CD4-positive, alpha-beta T cell treated with Interleukin-15 for 1 hour (primary cell): Measurements from ENCODE around the gene ESPNL.

Experiments used
- DNase-seq: peaks from one replicate; pipeline ENCODE4 v3.0.0-alpha.2; 2020

The ESPNL gene

DNA sequence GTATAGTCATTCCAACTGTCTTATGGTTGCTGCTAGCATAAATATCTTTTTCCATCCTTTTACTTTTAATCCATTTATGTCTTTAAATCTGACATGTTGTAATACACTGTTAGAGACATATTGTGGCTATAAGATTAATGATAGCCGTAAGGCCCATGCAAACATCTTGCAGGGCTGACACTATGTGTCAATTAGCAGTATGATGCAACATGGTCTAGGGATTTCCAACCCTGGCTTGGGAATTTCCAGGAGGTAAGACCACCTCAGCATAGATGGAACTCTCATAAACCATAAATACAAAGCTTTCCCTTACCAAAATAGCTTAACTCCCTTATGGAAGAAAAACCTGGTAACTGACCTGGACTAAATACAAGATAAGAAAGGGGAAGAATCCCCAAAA lies 22.8 kb upstream of the ESPNL start:
- DNase-seq, result no peak

DNA sequence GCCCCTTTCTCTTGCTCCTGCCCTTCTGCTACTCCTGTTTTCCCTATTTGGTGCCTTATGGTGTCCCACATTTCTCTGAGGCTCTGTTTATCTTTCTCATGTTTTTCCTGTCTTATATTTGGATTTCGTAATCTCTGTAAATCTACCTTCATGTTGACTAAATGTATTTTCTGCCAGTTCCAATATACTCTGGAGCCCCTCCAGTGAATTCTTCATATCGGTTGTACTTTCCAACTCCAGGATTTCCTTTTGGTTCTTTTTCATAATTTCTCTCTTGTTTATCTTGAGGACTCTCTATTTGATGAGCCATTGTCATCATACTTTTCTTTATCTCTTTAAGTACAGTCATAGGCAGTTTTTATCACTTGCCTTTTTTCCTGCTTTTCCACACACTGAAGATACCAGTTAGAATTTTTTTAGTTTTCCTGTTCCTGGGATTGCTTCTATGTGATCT lies 20.2 kb upstream of the ESPNL start:
- no peak for DNase-seq

DNA sequence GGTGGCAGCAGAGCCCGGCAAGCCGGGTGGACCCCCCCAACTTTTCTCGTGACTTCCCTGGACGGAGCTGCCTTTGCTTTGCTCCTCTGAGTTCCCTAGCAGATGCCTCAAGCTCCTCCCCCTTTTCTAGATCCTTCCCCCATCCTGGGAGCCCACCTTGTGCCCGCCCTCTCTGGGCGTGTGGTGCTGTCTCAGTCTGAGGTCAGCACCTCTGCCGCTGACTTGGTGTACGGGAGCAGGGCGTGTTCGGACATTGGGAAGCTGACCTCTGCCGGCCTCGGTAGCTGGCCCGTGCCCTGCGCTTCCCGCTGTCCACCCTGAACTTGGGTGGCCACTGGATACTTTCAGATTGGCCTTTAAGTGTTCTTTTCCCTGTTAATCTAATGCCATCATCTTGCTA lies 19.6 kb upstream of the ESPNL start:
- DNase-seq, result no peak

DNA sequence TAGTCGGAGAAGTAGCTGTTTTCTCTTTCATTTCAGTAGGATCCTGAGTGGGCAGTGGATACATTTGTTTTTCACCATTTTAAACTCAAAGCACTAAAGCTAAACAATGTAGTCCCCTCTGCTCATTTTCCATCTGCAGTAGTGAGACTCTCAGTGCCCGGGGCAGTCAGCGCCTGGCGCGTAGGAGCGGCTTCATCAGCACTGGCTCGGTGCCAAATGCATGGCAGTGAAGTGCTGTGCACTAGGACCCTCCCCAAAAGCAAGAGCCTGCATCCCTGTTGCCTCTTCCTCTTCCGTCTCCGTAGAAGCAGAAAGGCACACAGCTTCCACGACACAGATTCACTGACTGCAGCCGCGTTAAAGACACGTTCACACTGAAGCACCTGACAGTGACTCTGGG lies 19.0 kb upstream of the ESPNL start:
- DNase-seq, result no peak

DNA sequence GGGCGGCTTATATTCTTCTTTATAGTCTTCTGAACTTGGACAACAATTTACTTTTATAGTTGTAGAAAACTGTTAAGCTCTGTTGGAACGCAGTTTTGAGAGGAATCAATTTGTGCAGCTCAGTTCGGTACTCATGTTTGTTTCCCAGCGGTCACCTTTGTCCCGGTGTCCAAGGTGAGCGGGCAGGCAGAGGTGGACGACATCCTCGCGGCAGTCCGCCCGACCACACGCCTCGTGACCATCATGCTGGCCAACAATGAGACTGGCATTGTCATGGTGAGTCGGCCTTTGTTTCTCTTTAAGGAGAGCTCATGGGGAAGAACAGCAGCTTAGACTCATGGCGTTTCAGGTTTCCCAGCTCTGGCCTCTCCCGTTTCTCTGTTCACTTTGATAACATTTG lies 18.6 kb upstream of the ESPNL start:
- DNase-seq, result no peak

DNA sequence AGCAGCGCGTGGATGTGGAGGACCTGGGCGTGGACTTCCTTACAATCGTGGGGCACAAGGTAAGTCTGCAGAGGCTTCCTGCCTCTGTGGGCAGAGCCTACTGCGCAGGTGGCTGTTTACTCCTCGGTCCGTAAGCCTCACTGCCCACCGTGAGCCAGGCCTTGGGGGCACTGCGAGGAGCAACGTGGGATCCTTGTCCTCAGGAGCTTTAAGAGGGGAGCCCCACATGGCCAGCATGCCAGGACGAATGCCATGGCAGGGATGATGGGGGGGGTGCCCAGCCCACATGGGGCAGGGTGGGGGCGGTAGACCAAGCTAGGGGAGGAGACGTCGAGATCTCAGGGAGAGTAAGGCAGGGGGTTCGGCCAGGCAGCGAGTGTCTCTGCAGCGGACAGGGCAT lies 18.0 kb upstream of the ESPNL start:
- DNase-seq, result no peak

DNA sequence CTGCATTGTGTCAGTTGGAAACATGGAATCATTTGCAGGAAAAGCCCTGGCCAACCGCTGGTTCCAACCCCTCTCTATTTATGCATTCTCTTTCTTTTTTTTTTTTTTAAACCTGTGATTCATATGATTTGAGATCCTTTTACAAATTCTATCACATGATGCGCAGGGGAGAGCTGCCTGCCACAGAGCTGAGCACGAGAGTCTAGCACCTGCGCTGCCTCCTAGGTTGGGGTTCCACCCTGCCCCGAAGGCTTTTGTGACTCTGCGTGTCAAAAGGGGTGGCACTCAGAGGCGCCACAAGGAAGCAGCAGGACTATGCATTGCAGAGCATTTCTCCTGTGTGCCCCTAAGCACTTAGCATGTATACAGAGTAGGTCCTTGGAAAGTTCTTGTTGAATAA lies 17.3 kb upstream of the ESPNL start:
- no peak for DNase-seq

DNA sequence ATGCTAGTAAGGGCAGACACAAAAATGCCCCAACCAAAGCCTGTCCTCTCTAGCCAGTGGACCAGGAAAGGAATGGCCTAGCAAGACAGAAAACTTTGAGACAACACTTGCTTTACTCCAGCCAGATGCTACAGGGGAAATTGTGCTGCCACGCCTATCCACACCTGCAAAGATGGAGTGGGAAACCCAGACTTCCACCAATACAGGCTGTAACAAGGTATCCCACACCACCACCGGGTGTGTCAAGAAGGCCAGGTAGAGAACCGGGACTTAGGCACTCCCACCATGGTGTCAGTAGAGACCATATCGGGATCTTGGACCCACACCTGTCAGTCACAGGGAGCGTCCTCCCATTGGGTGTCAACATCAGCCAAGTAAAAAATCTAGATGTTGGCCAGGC lies 16.2 kb upstream of the ESPNL start:
- no peak for DNase-seq

DNA sequence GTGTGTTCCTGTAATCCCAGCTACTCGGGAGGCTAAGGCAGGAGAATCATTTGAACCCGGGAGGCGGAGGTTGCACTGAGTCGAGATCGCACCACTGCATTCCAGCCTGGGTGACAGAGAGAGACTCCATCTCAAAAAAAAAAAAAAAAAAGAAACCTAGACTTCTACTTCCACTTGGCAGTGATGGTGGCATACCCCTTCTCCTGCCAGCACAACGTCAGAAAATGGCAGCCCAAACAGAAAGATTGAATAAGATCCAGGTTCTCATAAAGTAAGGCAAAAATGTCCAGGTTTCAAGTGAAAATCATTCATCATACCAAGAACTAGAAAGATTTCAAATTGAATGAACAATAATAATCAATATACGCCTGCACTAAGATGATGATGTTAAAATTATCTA lies 15.4 kb upstream of the ESPNL start:
- no peak for DNase-seq

DNA sequence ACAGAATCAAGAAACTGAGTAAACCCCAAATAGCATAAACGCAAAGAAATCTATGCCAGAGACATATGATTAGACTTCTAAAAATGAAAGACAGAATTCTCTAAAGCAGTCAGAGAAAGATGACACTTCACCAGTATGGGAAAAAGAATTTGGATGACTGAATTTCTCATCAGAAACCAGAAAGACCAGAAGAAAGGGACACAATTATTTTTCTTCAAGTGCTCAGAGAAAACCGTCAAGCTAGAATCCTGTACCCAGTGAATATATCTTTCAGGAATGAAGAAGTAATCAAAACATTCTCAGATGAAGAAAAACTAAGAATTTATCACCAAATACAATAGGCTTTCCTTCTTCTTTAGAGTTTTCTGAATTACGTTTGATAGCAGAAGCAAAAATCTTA lies 14.2 kb upstream of the ESPNL start:
- no peak for DNase-seq

DNA sequence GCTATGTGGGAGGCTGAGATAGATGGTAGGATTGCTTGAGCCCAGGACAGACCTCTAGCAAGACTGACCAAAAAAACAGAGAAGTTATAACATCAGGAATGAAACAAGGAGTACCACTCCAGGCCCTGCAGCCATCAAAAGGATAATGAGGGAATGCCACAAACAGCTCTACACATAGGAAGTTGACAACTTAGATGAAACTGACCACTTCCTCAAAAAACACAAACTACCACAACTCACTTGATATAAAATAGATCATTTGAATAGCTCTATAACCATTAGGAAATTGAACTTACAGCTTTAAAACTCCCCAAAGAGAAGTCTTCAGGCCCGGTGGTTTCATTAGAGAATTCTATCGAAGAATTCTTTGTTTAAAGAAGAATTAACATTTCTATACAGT lies 12.9 kb upstream of the ESPNL start:
- DNase-seq, result no peak

DNA sequence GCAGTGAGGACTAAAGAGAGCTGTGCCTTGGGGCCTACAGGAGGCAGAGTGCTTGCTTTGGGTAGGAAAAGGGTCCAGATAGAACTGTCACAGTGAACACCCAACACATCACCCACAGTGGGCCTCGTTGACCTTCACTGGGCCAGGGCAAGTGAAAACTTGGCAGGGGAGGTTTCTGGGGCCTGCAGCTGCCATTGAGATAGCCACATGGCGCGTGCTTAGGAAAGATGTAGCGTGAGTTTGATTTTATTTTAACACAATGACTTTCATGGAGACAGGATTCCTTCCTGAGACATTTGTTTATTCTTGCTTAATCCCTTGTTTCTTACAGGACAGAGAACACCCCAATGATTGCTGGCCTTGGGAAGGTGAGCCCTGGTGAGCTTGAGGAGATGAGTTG lies 9.3 kb upstream of the ESPNL start:
- no peak for DNase-seq

DNA sequence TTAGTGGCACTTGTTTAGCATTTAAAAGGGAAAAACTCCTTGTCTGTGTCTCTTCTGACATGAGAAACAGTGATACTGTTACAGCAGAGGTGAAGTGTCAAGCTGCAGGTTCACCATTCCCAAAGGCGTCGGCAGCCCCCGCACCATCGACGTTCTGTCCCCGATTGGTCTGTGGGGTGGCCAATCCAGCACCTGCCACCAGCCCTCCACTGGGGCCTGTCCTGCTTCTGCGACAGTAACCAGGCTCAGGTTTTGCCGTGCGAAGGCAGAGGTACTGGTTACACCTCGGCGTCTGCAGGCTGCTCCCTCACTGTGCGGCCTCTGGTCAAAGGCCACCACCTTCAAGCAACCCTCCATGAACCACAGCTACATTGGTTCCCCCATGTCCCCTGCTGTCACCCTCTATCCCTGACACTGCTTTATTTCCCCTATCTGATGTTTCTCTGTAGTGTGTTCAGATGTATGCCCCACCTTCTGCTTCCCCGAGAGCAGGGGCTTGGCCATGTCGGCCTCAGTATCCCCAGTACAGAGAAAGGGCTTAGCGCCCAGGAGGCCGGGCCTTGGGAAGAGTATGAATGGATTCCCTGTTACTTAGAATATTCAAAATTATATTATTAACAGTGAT lies 8.6 kb upstream of the ESPNL start:
- no peak for DNase-seq

DNA sequence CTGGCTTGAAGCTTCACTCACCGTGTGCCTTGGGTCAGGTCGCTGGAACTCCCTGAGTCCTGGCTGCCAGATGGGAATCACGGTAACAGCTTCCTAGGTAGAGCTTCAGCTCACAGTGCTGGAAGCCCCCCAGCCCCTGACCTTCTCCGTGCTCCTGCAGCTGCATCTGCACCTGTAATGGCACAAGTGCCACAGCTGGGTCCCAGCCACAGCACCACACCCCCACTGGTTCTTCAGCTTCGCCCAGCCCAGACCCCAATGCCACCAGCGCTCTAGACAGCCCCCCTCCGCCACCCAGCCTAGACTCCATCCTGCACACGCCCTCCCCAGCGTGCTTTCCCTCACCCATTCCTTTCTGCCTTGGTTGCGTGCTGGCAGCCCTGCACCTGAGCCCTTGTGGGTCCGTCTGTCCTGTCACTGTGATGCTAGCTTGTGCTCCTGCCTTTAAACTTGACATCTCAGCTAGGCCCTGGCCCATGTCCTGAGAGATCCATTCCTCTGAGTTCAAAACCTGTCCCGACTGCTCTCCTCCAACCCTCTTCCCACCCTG lies 7.6 kb upstream of the ESPNL start:
- DNase-seq, result no peak

DNA sequence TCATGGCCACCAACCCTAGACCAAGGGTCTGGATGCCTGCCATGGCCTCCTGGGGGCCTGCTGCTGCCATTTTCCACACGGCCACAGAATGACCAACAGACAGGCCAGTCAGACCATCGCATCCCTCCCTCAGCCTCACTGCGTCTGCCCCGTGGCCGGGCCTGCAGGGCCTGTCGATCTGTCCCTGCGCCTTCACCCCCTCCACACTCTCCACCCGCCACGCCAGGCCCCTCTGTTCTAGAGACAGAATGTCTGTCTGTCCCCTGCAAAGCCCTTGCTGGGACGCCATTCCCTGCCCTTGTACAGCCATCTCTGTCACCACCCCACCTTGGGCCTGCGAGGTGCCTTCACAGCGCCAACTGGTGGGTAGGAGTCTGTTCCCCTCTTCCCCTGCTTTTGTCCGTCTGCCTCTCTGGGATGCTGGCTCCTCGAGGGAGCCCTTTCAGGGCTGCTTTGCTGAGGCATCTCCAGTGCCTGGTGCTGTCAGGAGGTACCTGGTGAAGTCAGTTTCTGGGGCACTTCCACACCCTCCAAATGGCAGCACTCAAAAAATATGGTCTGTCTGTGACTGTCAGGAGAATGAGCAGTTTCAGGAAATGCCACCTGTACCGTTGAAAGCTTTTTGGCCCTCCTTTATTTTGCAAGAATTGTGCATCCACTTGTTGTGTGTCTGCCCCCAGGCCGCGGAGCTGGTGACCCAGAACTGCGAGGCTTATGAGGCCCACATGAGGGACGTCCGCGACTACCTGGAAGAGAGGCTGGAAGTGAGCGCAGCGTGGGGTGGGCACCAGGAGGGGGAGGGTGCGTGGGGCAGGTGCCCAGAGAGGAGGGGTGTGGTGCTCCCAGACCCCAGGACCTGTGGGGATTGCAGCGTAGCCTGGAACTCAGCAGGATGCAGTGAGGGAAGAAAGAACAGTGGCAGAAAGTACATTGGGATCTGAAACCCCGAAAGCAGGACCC lies 6.7 kb upstream of the ESPNL start:
- no peak for DNase-seq

DNA sequence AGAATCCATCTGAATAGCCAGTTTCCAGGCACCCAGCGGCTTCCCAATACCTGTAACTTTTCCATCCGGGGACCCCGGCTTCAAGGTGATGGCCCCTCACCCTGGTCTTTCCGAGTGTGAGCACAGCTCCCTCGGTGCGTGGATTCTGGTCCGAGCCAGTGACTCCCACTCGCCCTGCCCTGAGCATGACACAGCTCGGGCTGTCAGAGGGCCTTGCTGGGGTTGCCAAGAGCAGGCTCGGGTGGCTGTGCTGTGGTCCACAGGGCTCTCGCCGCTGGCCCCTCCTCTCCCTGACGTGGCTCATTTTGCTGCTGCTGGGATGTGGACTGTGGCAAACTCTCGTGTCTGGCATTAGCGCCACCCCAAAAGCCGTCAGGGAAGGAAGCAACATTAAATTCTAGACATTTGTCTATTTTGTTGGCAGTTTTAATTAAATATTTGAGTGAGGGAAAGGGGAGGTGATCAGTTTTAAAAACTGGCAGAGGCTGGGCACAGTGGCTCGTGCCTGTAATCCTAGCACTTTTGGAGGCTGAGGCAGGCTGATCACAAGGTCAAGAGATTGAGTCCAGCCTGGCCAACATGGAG lies 5.6 kb upstream of the ESPNL start:
- no peak for DNase-seq

DNA sequence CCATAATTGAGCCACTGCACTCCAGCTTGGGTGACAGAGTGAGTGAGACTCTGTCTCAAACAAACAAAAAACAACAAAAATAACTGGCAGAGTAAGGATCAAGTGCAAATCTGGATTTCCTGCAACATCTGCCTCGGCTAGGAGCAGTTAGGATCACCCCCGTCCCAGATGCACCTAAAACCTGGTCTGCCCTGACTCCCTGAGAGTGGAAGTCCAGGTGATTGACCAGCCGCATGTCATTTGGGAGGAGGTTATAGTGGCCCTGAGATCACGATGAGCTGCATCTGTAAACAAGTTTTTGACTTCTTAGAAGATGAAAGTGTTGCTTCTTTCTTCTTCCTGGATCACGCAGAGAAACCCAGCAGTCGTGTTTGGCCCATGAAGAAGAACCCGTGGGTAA lies 5.0 kb upstream of the ESPNL start:
- no peak for DNase-seq

DNA sequence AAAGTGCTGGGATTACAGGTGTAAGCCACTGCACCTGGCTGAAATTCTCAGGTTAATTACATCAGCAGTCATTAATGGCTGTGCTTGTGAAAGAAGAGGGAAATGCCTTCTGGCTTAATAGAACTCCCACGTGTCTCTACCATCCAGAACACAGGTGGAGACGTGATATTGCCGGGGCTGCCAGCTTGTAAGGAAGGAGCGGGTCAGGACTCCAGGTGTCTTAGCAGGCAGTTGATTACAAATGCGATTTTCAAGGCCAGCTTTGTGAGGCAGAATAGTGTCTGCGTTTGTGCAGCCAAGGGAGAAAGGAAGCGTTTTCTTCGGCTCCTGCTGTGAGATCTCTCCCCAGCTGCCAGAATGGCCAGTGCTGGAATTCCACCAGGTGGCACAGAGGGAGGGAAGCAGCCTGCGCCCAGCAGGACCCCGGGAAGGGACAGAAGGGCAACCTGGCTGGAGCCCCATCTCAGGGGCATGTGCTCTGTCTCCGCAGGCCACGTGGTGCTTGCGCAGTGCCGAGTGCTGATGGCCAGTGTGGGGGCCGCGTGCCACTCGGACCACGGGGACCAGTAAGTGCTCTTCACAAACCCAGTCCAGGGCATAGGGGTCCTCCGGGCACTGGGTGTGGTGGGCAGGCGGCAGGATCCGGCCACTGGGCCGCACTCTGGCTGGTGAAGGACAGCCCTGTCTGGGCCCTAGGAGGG lies 3.7 kb upstream of the ESPNL start:
- DNase-seq, result no peak

DNA sequence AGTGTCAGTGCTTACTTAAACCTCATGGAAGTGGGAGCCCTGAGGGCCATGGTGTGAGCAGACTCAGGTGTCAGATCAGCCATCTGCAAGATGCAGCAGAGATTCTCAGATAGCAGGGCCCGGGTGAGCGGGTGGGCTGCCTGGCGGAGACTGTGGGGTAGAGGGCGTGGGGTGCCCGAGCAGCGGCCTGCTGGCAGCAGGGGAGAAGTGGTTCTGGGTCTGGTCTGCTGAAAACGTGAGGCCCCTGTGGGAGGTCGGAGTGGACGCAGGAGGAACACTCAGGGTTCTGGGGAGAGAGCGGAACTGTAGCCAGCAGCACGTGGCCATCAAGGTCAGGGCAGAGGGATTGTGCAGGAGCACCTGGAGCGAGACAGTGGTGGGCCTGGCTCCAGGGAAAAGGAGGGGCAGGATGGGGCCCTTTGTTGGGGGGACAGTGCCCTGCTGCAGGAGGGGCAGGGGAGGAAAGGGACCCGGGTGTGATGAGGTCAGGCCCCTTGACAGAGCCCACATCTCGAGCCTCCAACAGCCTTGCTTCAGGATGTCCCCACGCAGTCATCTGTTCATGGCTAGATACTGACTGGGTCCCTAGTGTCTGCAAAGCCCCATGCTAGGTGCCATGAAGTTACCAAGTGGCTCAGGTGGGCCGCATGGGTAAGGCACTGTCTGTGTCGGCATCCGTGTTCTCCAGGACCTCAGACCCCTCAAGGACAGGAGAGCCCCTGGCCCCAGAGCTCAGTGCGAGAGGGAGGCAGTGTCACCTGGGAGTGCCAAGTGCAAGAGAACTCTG lies 2.7 kb upstream of the ESPNL start:
- DNase-seq, result no peak

DNA sequence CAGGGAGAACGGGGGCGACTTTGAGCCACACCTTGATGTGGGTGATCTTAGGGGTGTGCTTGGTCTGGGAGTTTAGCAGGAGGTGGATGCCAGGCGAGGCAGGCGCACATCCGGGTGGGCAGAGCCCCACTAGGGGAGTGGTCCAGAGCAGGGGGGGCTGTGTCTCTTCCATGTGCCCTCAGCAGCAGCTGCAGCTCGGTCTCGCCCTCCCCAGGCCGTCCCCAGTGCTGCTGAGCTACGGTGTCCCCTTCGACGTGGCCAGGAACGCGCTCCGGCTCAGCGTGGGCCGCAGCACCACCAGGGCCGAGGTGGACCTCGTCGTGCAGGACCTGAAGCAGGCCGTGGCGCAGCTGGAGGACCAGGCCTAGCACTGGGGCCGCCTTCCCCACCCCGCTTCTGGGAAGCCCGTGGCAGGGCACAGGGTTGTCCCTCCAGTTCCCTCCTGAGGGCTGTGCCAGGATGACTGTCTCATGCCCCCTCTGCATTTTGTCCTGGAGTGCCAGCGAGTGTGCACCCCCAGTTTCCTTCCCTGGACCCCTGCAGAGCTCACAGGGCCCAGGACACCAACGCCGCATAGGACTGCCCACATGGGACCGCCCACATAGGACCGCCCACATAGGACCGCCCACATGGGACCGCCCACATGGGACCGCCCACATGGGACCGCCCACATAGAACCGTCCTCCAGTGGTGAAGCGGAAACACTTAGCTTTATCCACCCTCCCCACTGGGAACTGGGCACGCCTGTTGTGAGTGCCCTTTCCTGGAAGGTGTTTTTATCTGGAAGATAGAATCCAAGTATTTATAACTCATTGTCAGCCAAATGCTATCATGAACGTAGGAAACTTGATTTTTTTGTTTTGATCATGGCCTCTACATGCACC lies 1.9 kb upstream of the ESPNL start:
- DNase-seq, result peak; percentile 47
